Naive thymus-derived CD4-positive, alpha-beta T cell (primary cell): ENCODE data around the gene SIK2. TPM values are rescaled to one million over a fixed set of nuclear protein-coding genes. Genes with fewer than 3 reads are reported as not detected.

Experiments used
- ATAC-seq: fragments of 150-1000 bp; cut with Tn5 transposase; 2 replicates; pipeline ENCODE4 v1.10.0; 2021; ENCODE audit warnings: mild to moderate bottlenecking, moderate library complexity
- CTCF ChIA-PET: fragments of 350-600 bp; sonication (Branson Sonifier 250); formaldehyde crosslinking; loops from one replicate; lab custom pipeline; 2021; ENCODE audit warnings: antibody characterized with exemption; lab: Charles Lee
- POLR2A ChIA-PET: fragments of 350-600 bp; sonication (Branson Sonifier 250); formaldehyde crosslinking; loops from one replicate; lab custom pipeline; 2021; ENCODE audit warnings: antibody characterized with exemption, inconsistent platforms; lab: Charles Lee
- DNase-seq, 9 donors: peaks; one replicate each; pipeline versions ENCODE4 v3.0.0 to v3.0.0-alpha.2; 2020 to 2022; ENCODE audit warnings: mixed read lengths in 1 of 9
- H3K27ac ChIP-seq: one replicate; pipeline ENCODE4 v1.7.0; 2013; ENCODE audit warnings: mild to moderate bottlenecking, low read depth, low read length, moderate library complexity
- H3K27me3 ChIP-seq, 2 donors: one replicate each; pipeline ENCODE4 v1.7.0; 2013; ENCODE audit warnings: low read length in 2 of 2, mild to moderate bottlenecking in 2 of 2, moderate library complexity in 2 of 2; ENCODE audit not compliant: control insufficient read depth in 2 of 2, insufficient read depth in 2 of 2
- H3K36me3 ChIP-seq, 3 experiments: 1 replicate in 2 of 3; 2 replicates in 1 of 3; pipeline ENCODE4 v1.7.0; 2013; ENCODE audit warnings: low read length in 3 of 3, mild to moderate bottlenecking in 3 of 3, moderate library complexity in 1 of 3; ENCODE audit not compliant: insufficient read depth in 3 of 3, control insufficient read depth in 2 of 3
- H3K4me1 ChIP-seq, 2 donors: one replicate each; pipeline ENCODE4 v1.7.0; 2013; ENCODE audit warnings: low read length in 2 of 2, mild to moderate bottlenecking in 2 of 2, moderate library complexity in 1 of 2; ENCODE audit not compliant: control insufficient read depth in 2 of 2, insufficient read depth in 2 of 2
- H3K4me3 ChIP-seq: 2 replicates; pipeline ENCODE4 v1.7.0; 2013; ENCODE audit warnings: mild to moderate bottlenecking, low read length
- H3K9me3 ChIP-seq, 3 experiments: 1 replicate in 2 of 3; 2 replicates in 1 of 3; pipeline ENCODE4 v1.7.0; 2013; ENCODE audit warnings: low read length in 3 of 3; ENCODE audit not compliant: control insufficient read depth in 2 of 3
- H3K27ac Mint-ChIP-seq, 9 donors: one replicate each; pipeline ENCODE4 v1.8.0; 2020 to 2022; ENCODE audit warnings: mixed read lengths in 9 of 9, mild to moderate bottlenecking in 8 of 9, moderate library complexity in 5 of 9, inconsistent platforms in 2 of 9
- H3K27me3 Mint-ChIP-seq, 5 donors: one replicate each; pipeline ENCODE4 v1.8.0; 2021 to 2022; ENCODE audit warnings: mixed read lengths in 5 of 5, mild to moderate bottlenecking in 1 of 5
- H3K36me3 Mint-ChIP-seq, 5 donors: one replicate each; pipeline ENCODE4 v1.8.0; 2020 to 2022; ENCODE audit warnings: mixed read lengths in 5 of 5, mild to moderate bottlenecking in 3 of 5, inconsistent platforms in 1 of 5
- H3K4me1 Mint-ChIP-seq, 7 donors: one replicate each; pipeline ENCODE4 v1.8.0; 2020 to 2022; ENCODE audit warnings: mixed read lengths in 7 of 7, mild to moderate bottlenecking in 3 of 7, inconsistent platforms in 1 of 7
- H3K4me3 Mint-ChIP-seq, 10 donors: one replicate each; pipeline ENCODE4 v1.8.0; 2020 to 2022; ENCODE audit warnings: mild to moderate bottlenecking in 10 of 10, mixed read lengths in 10 of 10, moderate library complexity in 6 of 10, inconsistent platforms in 2 of 10
- H3K9me3 Mint-ChIP-seq, 11 donors: one replicate each; pipeline ENCODE4 v1.8.0; 2020 to 2022; ENCODE audit warnings: mixed read lengths in 11 of 11, mild to moderate bottlenecking in 4 of 11, inconsistent platforms in 1 of 11, moderate library complexity in 1 of 11
- intact Hi-C, 2 donors: fragments of 100-400 bp; cut with micrococcal nuclease; formaldehyde crosslinking; loops; one replicate each; pipeline ENCODE4 v1.15.1; 2023
- polyA plus RNA-seq, 2 donors: library from polyadenylated mRNA; unstranded; fragments of 300-500 nt; fragmentation: Illumina TruSeq; gene quantifications; one replicate each; pipeline ENCODE4 v1.2.3, GENCODE V29; 2021
- total RNA-seq, 6 experiments: library from RNA in 5 of 6; stranded (reverse) in 5 of 6; gene quantifications; 1 replicate in 5 of 6; 2 replicates in 1 of 6; pipeline ENCODE4 v1.2.3 and lab custom pipeline; 2021 to 2026

The SIK2 gene
- total and polyA plus RNA-seq, 7 experiments from 2014 or later, result 0.19 to 12.9 (median 9.4) TPM

DNA sequence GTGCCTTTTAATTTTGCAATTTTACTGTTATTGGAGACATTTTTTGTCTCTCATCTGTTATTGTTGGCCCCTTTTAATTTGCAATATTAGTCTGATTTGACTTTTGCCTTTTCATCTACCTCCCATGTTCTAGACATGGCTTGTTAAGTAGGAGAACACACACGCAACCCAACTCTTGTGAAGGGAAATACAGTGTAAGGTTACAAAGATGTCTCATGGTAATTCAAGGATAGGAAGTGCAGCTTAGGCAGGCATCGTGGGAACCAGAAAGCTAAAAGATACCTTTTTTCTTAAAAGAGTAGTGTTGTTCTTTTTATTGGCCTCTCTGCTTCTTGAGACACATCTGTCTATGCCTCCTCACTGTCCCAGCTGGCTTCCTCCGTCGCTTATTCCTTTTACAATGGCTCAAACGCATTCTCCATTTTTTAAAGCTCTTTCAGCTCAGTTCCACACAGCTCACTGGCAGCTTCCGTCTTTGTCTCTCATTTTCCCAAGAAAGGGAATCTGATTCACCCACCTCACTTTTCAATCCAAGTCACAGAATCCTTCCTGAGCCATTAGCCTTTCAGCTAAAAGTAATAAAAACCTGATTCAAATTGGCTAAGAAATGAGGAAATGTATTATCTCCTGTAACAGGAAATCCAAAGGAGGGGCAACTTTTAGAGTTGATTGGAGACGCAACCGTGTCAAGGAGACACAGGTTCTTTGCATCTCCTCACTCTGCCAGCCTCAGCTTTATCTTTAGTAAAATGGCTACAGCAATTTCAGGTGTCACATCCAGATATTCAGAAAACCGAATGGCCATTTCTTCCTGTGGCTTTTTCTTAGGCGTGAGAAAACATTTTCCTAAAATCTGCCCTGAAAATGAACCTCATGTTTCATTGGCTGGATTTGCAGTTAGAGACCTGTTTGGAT, 57.2 kb downstream of the SIK2 start:
- Mint-ChIP-seq H3K27me3 (no peaks in the 10 kb centered on the region), H3K4me3 (no peak overlapping the region), H3K36me3 (peaks cover 8 to 38% (median 20%) of the 10 kb centered on the region in 5 donors), H3K4me1 (peaks cover 0 to 12% (median 3%) of the 10 kb centered on the region in 7 donors), H3K27ac (no peak overlapping the region), H3K9me3 (peaks cover 0 to 4% (median 0%) of the 10 kb centered on the region in 11 donors)
- intact Hi-C loops, result no loop called here
- H3K36me3 ChIP-seq, result no peaks in the 10 kb centered on the region
- H3K27me3 ChIP-seq, result no peaks in the 10 kb centered on the region
- ATAC-seq (no peak), DNase-seq (no peak)
- no peak overlapping the region for H3K27ac ChIP-seq
- no peaks in the 10 kb centered on the region for H3K4me1 ChIP-seq
- H3K4me3 ChIP-seq, result no peak overlapping the region
- no peaks in the 10 kb centered on the region for H3K9me3 ChIP-seq
- ChIA-PET POLR2A (no interaction called here), CTCF (interaction anchor here (1.4 kb wide), 1 partner anchor 14 kb away, joined by 5 read pairs; no protein-coding TSS in a partner anchor)

DNA sequence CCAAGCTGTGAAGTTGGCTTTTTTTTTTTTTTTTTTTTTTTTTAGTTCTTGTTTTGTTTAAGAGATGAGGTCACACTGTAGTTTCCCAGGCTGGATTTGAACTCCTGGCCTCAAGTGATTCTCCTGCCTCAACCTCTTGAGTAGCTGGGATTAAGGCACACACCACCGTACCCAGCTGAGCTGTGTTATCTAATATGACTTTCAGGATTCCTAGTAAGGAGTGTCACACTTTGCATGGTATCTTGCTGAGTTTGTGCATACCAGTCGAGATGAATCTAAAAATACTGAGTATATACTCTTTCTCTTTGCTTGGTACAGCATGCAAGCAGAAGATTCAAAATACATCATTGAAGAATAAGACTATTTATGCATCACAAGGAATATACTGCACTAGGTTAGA, 58.6 kb downstream of the SIK2 start:
- Mint-ChIP-seq H3K9me3 (peaks cover 0 to 4% (median 0%) of the 10 kb centered on the region in 11 donors), H3K27ac (no peak overlapping the region), H3K4me3 (no peak overlapping the region), H3K27me3 (no peaks in the 10 kb centered on the region), H3K4me1 (peaks cover 0 to 12% (median 3%) of the 10 kb centered on the region in 7 donors), H3K36me3 (peaks cover 8 to 34% (median 26%) of the 10 kb centered on the region in 5 donors)
- Histone ChIP-seq H3K27ac (no peak overlapping the region), H3K27me3 (no peaks in the 10 kb centered on the region), H3K9me3 (no peaks in the 10 kb centered on the region), H3K4me3 (no peak overlapping the region), H3K4me1 (no peaks in the 10 kb centered on the region), H3K36me3 (no peaks in the 10 kb centered on the region)
- ChIA-PET CTCF (no interaction called here), POLR2A (no interaction called here)
- intact Hi-C loops, result no loop called here
- ATAC-seq, result no peak
- DNase-seq, result no peak

DNA sequence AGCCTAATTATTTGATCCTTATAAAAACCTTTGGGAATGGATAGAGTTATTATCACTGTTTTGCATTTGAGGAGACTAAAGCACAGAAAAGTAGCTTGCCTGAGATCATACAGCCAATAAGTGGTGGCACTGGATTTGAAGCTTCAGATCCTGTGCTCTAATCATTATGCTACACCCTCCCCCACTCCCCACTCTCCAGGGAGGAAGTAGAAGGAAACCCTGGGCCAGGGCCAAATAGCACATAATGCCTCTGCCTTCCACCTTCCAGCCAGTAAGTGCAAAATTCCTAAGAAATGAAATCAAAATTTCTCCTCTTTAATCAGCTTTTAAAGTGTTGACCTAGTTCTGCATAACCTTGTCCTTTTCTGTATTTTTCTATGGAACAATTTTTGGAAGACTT, 61.6 kb downstream of the SIK2 start:
- intact Hi-C loops, result no loop called here
- H3K27ac ChIP-seq, result no peak overlapping the region
- H3K4me3 ChIP-seq, result no peak overlapping the region
- Mint-ChIP-seq H3K4me1 (peaks cover 0 to 7% (median 0%) of the 10 kb centered on the region in 7 donors), H3K27me3 (no peaks in the 10 kb centered on the region), H3K4me3 (no peak overlapping the region), H3K9me3 (peaks cover 0 to 4% (median 0%) of the 10 kb centered on the region in 11 donors), H3K27ac (no peak overlapping the region), H3K36me3 (peaks cover 6 to 34% (median 29%) of the 10 kb centered on the region in 5 donors)
- ATAC-seq, result no peak
- H3K36me3 ChIP-seq, result no peaks in the 10 kb centered on the region
- no peaks in the 10 kb centered on the region for H3K9me3 ChIP-seq
- POLR2A ChIA-PET, result no interaction called here
- CTCF ChIA-PET, result no interaction called here
- no peaks in the 10 kb centered on the region for H3K4me1 ChIP-seq
- no peaks in the 10 kb centered on the region for H3K27me3 ChIP-seq
- DNase-seq, result no peak

DNA sequence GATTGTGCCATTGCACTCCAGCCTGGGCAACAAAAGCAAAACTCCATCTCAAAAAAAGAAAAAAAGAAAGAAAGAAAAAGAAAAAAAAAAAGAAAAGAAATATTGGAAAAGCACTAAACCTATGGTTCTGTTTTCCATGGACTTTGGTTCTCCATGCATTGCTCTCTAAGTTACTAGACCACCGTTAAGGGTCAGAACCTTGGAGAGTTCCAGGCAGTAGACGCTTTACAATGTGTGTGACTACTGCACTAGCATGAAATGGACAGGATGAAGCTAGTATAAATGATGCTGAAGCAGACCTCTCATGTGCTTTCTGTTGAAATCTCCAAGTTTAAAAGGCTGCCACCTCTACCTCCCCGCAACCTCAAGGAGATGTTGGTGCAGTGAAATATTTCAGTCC, 63.5 kb downstream of the SIK2 start:
- DNase-seq (no peak), ATAC-seq (no peak)
- no peaks in the 10 kb centered on the region for H3K9me3 ChIP-seq
- peaks cover 6 to 36% (median 29%) of the 10 kb centered on the region in 5 donors for H3K36me3 Mint-ChIP-seq
- ChIA-PET POLR2A (no interaction called here), CTCF (no interaction called here)
- H3K4me1 ChIP-seq, result no peaks in the 10 kb centered on the region
- no peaks in the 10 kb centered on the region for H3K36me3 ChIP-seq
- peaks cover 0 to 12% (median 0%) of the 10 kb centered on the region in 7 donors for H3K4me1 Mint-ChIP-seq
- H3K9me3 Mint-ChIP-seq, result peaks cover 0 to 4% (median 0%) of the 10 kb centered on the region in 11 donors
- H3K4me3 Mint-ChIP-seq, result no peak overlapping the region
- no peak overlapping the region for H3K27ac Mint-ChIP-seq
- H3K27me3 Mint-ChIP-seq, result no peaks in the 10 kb centered on the region
- H3K4me3 ChIP-seq, result no peak overlapping the region
- H3K27me3 ChIP-seq, result no peaks in the 10 kb centered on the region
- no peak overlapping the region for H3K27ac ChIP-seq
- intact Hi-C loops, result no loop called here

DNA sequence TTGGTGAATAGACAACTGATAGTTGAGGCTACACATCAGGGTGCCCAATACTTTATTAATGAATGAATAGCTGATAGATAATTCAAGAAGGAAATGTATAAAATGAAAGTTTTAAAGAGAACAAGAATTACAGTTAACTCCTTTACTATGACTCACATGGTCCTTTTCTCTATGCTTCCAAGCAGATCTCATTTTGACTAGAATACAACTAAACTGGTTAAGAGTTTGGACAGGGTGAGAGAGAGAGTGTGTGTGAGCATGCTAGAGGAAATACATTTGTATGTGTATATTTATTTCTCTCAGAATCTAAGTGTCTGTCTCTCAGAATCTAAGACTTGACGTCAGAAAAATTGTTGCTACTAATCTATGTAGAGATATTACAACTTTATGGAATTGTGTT, 66.7 kb downstream of the SIK2 start:
- no peak for DNase-seq
- Histone ChIP-seq H3K27ac (no peak overlapping the region), H3K4me3 (no peak overlapping the region), H3K9me3 (no peaks in the 10 kb centered on the region), H3K27me3 (no peaks in the 10 kb centered on the region), H3K36me3 (peaks cover 0 to 13% (median 0%) of the 10 kb centered on the region in 3 experiments), H3K4me1 (no peaks in the 10 kb centered on the region)
- ChIA-PET CTCF (no interaction called here), POLR2A (no interaction called here)
- Mint-ChIP-seq H3K27ac (no peak overlapping the region), H3K27me3 (no peaks in the 10 kb centered on the region), H3K9me3 (no peaks in the 10 kb centered on the region), H3K4me1 (peaks cover 0 to 5% (median 0%) of the 10 kb centered on the region in 7 donors), H3K4me3 (no peak overlapping the region), H3K36me3 (peaks cover 6 to 35% (median 28%) of the 10 kb centered on the region in 5 donors)
- intact Hi-C loops, result no loop called here
- no peak for ATAC-seq

DNA sequence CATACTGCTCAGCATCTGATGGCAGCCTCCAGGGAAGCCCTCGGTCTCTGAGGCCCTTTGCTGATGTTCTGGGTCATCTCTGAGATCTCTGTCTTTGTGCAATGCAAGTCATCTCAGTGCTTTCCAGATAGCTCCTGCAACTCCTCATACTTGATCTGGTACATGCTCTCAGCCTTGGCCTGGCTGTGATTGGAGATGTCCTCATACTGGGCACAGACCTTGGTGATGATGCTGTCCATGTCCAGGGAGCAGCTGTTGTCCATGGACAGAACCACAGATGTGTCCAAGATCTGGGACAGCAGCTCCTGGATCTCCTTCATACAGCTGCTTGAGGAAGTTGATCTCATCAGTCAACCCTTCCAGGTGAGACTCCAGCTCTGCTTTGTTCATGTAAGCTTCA, 69.1 kb downstream of the SIK2 start:
- ATAC-seq (no peak), DNase-seq (no peak)
- ChIA-PET CTCF (interaction anchor here (0.9 kb wide), 1 partner anchor 67 kb away, joined by 5 read pairs; no protein-coding TSS in a partner anchor), POLR2A (no interaction called here)
- Histone ChIP-seq H3K9me3 (no peaks in the 10 kb centered on the region), H3K4me3 (no peak overlapping the region), H3K36me3 (peaks cover 0 to 13% (median 0%) of the 10 kb centered on the region in 3 experiments), H3K27ac (no peak overlapping the region), H3K4me1 (no peaks in the 10 kb centered on the region), H3K27me3 (no peaks in the 10 kb centered on the region)
- Mint-ChIP-seq H3K4me3 (no peak overlapping the region), H3K27ac (no peak overlapping the region), H3K27me3 (no peaks in the 10 kb centered on the region), H3K9me3 (no peaks in the 10 kb centered on the region), H3K4me1 (peaks cover 0 to 5% (median 0%) of the 10 kb centered on the region in 7 donors), H3K36me3 (peaks cover 6 to 45% (median 40%) of the 10 kb centered on the region in 5 donors)
- intact Hi-C loops, result no loop called here
